Loucy (cell line): ENCODE data around the gene TRPM8.

Experiments
- CTCF ChIP-seq: fragments of 200-600 bp; sonication (generic); conservative IDR thresholded peaks from 2 replicates; pipeline ENCODE4 v1.5.1; 2014; ENCODE audit warnings: mild to moderate bottlenecking, antibody characterized with exemption, low read length
- EZH2phosphoT487 ChIP-seq: fragments of 200-600 bp; IDR thresholded peaks from 2 replicates; pipeline ENCODE4 v1.6.1; 2018; ENCODE audit warnings: antibody characterized with exemption, mild to moderate bottlenecking, moderate library complexity, borderline replicate concordance

- TF ChIP-seq CTCF (no peak), EZH2phosphoT487 (no peak)
Measured at GRCh38 chr2:233940376-233941276, 23.5 kb downstream of the TRPM8 start.
